ENCODE results near the gene RHBDD3.

The RHBDD3 gene

GRCh38 chr22:29269230-29269604 lies 1.4 kb upstream of the RHBDD3 start:
- H3K4me1 ChIP-seq (ENCODE audit: control insufficient read depth in 1 of 2, insufficient read depth in 1 of 2, low read depth in 1 of 2, low read length in 1 of 2) = peaks cover 37 to 38% of the 10 kb centered on the region in 2 experiments
- no peak for TF ChIP-seq CTCF (IDR thresholded peaks at IDR 0.05)
- H3K27ac ChIP-seq = peak overlapping the region; percentile 98
- peak overlapping the region; percentile 93 to 99 for H3K4me3 ChIP-seq (ENCODE audit: low read depth in 1 of 2, low read length in 1 of 2)
- H3K36me3 ChIP-seq = peaks cover 32% of the 10 kb centered on the region
- H3K9me3 ChIP-seq = peaks cover 2% of the 10 kb centered on the region
- H3K27me3 ChIP-seq = no peaks in the 10 kb centered on the region

- no peaks in the 10 kb centered on the region for H3K27me3 ChIP-seq
- H3K9me3 ChIP-seq = no peaks in the 10 kb centered on the region
- H3K4me1 ChIP-seq (ENCODE audit: control insufficient read depth in 1 of 2, insufficient read depth in 1 of 2, low read depth in 1 of 2, low read length in 1 of 2) = peaks cover 37 to 38% of the 10 kb centered on the region in 2 experiments
- H3K36me3 ChIP-seq = peaks cover 26% of the 10 kb centered on the region
- H3K27ac ChIP-seq = peak overlapping the region; percentile 98
- H3K4me3 ChIP-seq (ENCODE audit: low read depth in 1 of 2, low read length in 1 of 2) = peak overlapping the region; percentile 93 to 99
- TF ChIP-seq CTCF (IDR thresholded peaks at IDR 0.05) = no peak
These were observed 889 bp upstream of the RHBDD3 start for GRCh38 chr22:29268511-29269229.

GRCh38 chr22:29267462-29267857 lies 321 bp downstream of the RHBDD3 start:
- H3K36me3 ChIP-seq = peaks cover 14% of the 10 kb centered on the region
- H3K4me3 ChIP-seq (ENCODE audit: low read depth in 1 of 2, low read length in 1 of 2) = peak overlapping the region; percentile 93 to 99
- peaks cover 37 to 38% of the 10 kb centered on the region in 2 experiments for H3K4me1 ChIP-seq (ENCODE audit: control insufficient read depth in 1 of 2, insufficient read depth in 1 of 2, low read depth in 1 of 2, low read length in 1 of 2)
- H3K27ac ChIP-seq = peak overlapping the region; percentile 98
- no peak for TF ChIP-seq CTCF (IDR thresholded peaks at IDR 0.05)
- no peaks in the 10 kb centered on the region for H3K27me3 ChIP-seq
- no peaks in the 10 kb centered on the region for H3K9me3 ChIP-seq

GRCh38 chr22:29266564-29267461 lies 968 bp downstream of the RHBDD3 start:
- Histone ChIP-seq H3K9me3 (no peaks in the 10 kb centered on the region), H3K4me3 (ENCODE audit: low read depth in 1 of 2, low read length in 1 of 2) (peak overlapping the region; percentile 93 to 99), H3K27me3 (no peaks in the 10 kb centered on the region), H3K27ac (peak overlapping the region; percentile 98), H3K4me1 (ENCODE audit: control insufficient read depth in 1 of 2, insufficient read depth in 1 of 2, low read depth in 1 of 2, low read length in 1 of 2) (peaks cover 37 to 38% of the 10 kb centered on the region in 2 experiments), H3K36me3 (peaks cover 10% of the 10 kb centered on the region)
- TF ChIP-seq CTCF (IDR thresholded peaks at IDR 0.05) = no peak

- no peak overlapping the region for H3K27ac ChIP-seq
- no peaks in the 10 kb centered on the region for H3K9me3 ChIP-seq
- peaks cover 32 to 37% of the 10 kb centered on the region in 2 experiments for H3K4me1 ChIP-seq (ENCODE audit: control insufficient read depth in 1 of 2, insufficient read depth in 1 of 2, low read depth in 1 of 2, low read length in 1 of 2)
- H3K36me3 ChIP-seq = peaks cover 7% of the 10 kb centered on the region
- H3K4me3 ChIP-seq (ENCODE audit: low read depth in 1 of 2, low read length in 1 of 2) = no peak overlapping the region
- no peak for TF ChIP-seq CTCF (IDR thresholded peaks at IDR 0.05)
- no peaks in the 10 kb centered on the region for H3K27me3 ChIP-seq
These were observed 1.9 kb downstream of the RHBDD3 start for GRCh38 chr22:29265929-29266328.
